H1 (cell line): ENCODE results near the gene AMPH. TPM values are rescaled to one million over a fixed set of nuclear protein-coding genes. Genes with fewer than 3 reads are reported as not detected.

Source experiments
- CTCF ChIA-PET: fragments of 300-600 bp; sonication (Branson Sonifier 250); formaldehyde crosslinking; loops from one replicate; lab custom pipeline; 2021; ENCODE audit not compliant: partially characterized antibody; lab: Charles Lee
- POLR2A ChIA-PET: fragments of 300-600 bp; sonication (Branson Sonifier 250); formaldehyde crosslinking; loops from one replicate; lab custom pipeline; 2021; ENCODE audit warnings: inconsistent platforms; ENCODE audit not compliant: partially characterized antibody; lab: Charles Lee
- DNase-seq, 2 experiments: peaks; one replicate each; pipeline versions ENCODE4 v3.0.0 to v3.0.0-alpha.2; 2010 to 2022; ENCODE audit warnings: low spot score in 2 of 2, low read depth in 1 of 2, mixed read lengths in 1 of 2
- FAIRE-seq: peaks from 2 replicates; lab custom pipeline; 2011; peaks lifted over from hg19 to GRCh38; lab: Jason Lieb, UNC
- H2AFZ ChIP-seq: 2 replicates; pipeline ENCODE4 v1.8.1; 2012; ENCODE audit warnings: low read length, inconsistent platforms
- H2AK5ac ChIP-seq: 2 replicates; pipeline ENCODE4 v1.6.1; 2013; ENCODE audit warnings: low read depth, low read length
- H2BK120ac ChIP-seq: replicated peaks from 2 replicates; pipeline ENCODE3; 2013; ENCODE audit warnings: low read depth, low read length, inconsistent platforms
- H2BK12ac ChIP-seq: 2 replicates; pipeline ENCODE4 v1.6.1; 2013; ENCODE audit warnings: low read depth, low read length
- H2BK15ac ChIP-seq: 2 replicates; pipeline ENCODE4 v1.6.1; 2013; ENCODE audit warnings: low read length
- H2BK20ac ChIP-seq: 2 replicates; pipeline ENCODE4 v1.6.1; 2013; ENCODE audit warnings: low read length
- H2BK5ac ChIP-seq: 2 replicates; pipeline ENCODE4 v1.6.1; 2013; ENCODE audit warnings: low read depth, low read length
- H3K14ac ChIP-seq: 2 replicates; pipeline ENCODE4 v1.6.1; 2013; ENCODE audit warnings: inconsistent platforms; ENCODE audit not compliant: insufficient read length
- H3K18ac ChIP-seq: 2 replicates; pipeline ENCODE4 v1.6.1; 2013; ENCODE audit warnings: low read length; ENCODE audit errors: extremely low read depth
- H3K23ac ChIP-seq: 2 replicates; pipeline ENCODE4 v1.6.1; 2013; ENCODE audit warnings: inconsistent platforms; ENCODE audit not compliant: insufficient read length
- H3K23me2 ChIP-seq: 2 replicates; pipeline ENCODE4 v1.6.1; 2013; ENCODE audit warnings: low read depth, low read length
- H3K27ac ChIP-seq: 2 replicates; pipeline ENCODE4 v1.6.1; 2011; ENCODE audit warnings: low read depth, low read length, inconsistent platforms
- H3K27me3 ChIP-seq, 4 experiments: replicated peaks in 1 of 4; 1 replicate in 1 of 4; 2 replicates in 3 of 4; pipeline versions ENCODE4 v1.6.1 to v1.8.1; 2011 to 2013; ENCODE audit warnings: low read length in 3 of 4, mild to moderate bottlenecking in 3 of 4, inconsistent platforms in 2 of 4, mixed read lengths in 2 of 4, moderate library complexity in 1 of 4; ENCODE audit not compliant: control insufficient read depth in 3 of 4, insufficient read depth in 3 of 4; ENCODE audit errors: extremely low read depth in 1 of 4
- H3K36me3 ChIP-seq, 4 experiments: 2 replicates each; pipeline versions ENCODE4 v1.6.1 to v1.8.1; 2011 to 2013; ENCODE audit warnings: mild to moderate bottlenecking in 4 of 4, low read length in 3 of 4, moderate library complexity in 2 of 4, control low read depth in 1 of 4, inconsistent platforms in 1 of 4; ENCODE audit not compliant: insufficient read depth in 4 of 4, control insufficient read depth in 2 of 4
- H3K4ac ChIP-seq: replicated peaks from 2 replicates; pipeline ENCODE3; 2013; ENCODE audit warnings: low read length, low read depth, mixed read lengths, inconsistent platforms; ENCODE audit not compliant: insufficient read length
- H3K4me1 ChIP-seq, 4 experiments: replicated peaks in 1 of 4; 1 replicate in 1 of 4; 2 replicates in 3 of 4; pipeline versions ENCODE4 v1.6.1 to v1.8.1; 2011 to 2013; ENCODE audit warnings: low read length in 3 of 4, inconsistent platforms in 2 of 4, mixed read lengths in 1 of 4; ENCODE audit not compliant: insufficient read depth in 4 of 4, control insufficient read depth in 3 of 4
- H3K4me2 ChIP-seq, 2 experiments: 2 replicates each; pipeline versions ENCODE4 v1.6.1 to v1.8.1; 2011 to 2013; ENCODE audit warnings: low read depth in 2 of 2, low read length in 2 of 2, control low read depth in 1 of 2, inconsistent platforms in 1 of 2, mild to moderate bottlenecking in 1 of 2; ENCODE audit not compliant: insufficient read depth in 1 of 2
- H3K4me3 ChIP-seq, 4 experiments: fragments of 200-600, 300-600 bp in 1 of 4; sonication (generic), shearing (Covaris generic), sonication (Bioruptor Twin) in 1 of 4; 2 replicates each; pipeline versions ENCODE4 v1.5.1 to v1.8.1; 2011 to 2016; ENCODE audit warnings: low read length in 4 of 4, low read depth in 3 of 4, control low read depth in 2 of 4, inconsistent platforms in 2 of 4, mild to moderate bottlenecking in 2 of 4, mixed read lengths in 1 of 4, moderate library complexity in 1 of 4; ENCODE audit not compliant: insufficient read depth in 2 of 4; ENCODE audit errors: extremely low read depth in 1 of 4
- H3K56ac ChIP-seq: replicated peaks from 2 replicates; pipeline ENCODE3; 2013; ENCODE audit warnings: low read depth, mild to moderate bottlenecking, mixed read lengths, low read length, inconsistent platforms; ENCODE audit not compliant: insufficient read length
- H3K79me1 ChIP-seq: 2 replicates; pipeline ENCODE4 v1.6.1; 2013; ENCODE audit warnings: low read depth, low read length, control low read depth
- H3K79me2 ChIP-seq, 2 experiments: 2 replicates each; pipeline versions ENCODE4 v1.6.1 to v1.8.1; 2012 to 2013; ENCODE audit warnings: low read length in 2 of 2, mild to moderate bottlenecking in 2 of 2, inconsistent platforms in 1 of 2; ENCODE audit not compliant: insufficient read depth in 2 of 2, control insufficient read depth in 1 of 2
- H3K9ac ChIP-seq, 4 experiments: replicated peaks in 1 of 4; 1 replicate in 1 of 4; 2 replicates in 3 of 4; pipeline versions ENCODE4 v1.6.1 to v1.8.1; 2011 to 2013; ENCODE audit warnings: low read depth in 3 of 4, low read length in 3 of 4, control low read depth in 2 of 4, mild to moderate bottlenecking in 2 of 4, moderate library complexity in 2 of 4, inconsistent platforms in 1 of 4; ENCODE audit errors: extremely low read depth in 1 of 4
- H3K9me3 ChIP-seq, 2 experiments: 2 replicates each; pipeline versions ENCODE4 v1.6.1 to v1.8.1; 2012 to 2013; ENCODE audit warnings: mild to moderate bottlenecking in 2 of 2, moderate library complexity in 2 of 2, control low read depth in 1 of 2, inconsistent platforms in 1 of 2, low read depth in 1 of 2, low read length in 1 of 2, mixed read lengths in 1 of 2; ENCODE audit not compliant: insufficient read depth in 2 of 2
- H4K20me1 ChIP-seq, 2 experiments: replicated peaks in 1 of 2; 2 replicates each; pipeline versions ENCODE3 to v1.8.1; 2011 to 2013; ENCODE audit warnings: inconsistent platforms in 2 of 2, low read length in 2 of 2, mild to moderate bottlenecking in 1 of 2; ENCODE audit not compliant: insufficient read depth in 2 of 2, control insufficient read depth in 1 of 2
- H4K5ac ChIP-seq: 2 replicates; pipeline ENCODE4 v1.6.1; 2013; ENCODE audit warnings: low read length, low read depth, mixed read lengths, inconsistent platforms; ENCODE audit not compliant: insufficient read length
- H4K8ac ChIP-seq: 2 replicates; pipeline ENCODE4 v1.8.0; 2013; ENCODE audit warnings: mild to moderate bottlenecking, moderate library complexity, low read length, inconsistent platforms; ENCODE audit not compliant: insufficient read depth; ENCODE audit errors: extremely low read depth
- H4K91ac ChIP-seq: replicated peaks from 2 replicates; pipeline ENCODE3; 2013; ENCODE audit warnings: low read length, mixed read lengths, inconsistent platforms; ENCODE audit not compliant: insufficient read length
- ASH2L ChIP-seq: fragments of 200-600, 300-600 bp; sonication (generic); IDR thresholded peaks from one replicate; pipeline ENCODE4 v1.7.1; 2017; ENCODE audit warnings: low read length
- CHD2 ChIP-seq: IDR thresholded peaks from 2 replicates; pipeline ENCODE4 v1.6.1; 2012; ENCODE audit warnings: low read length, improper control_type of control experiment
- HDAC2 ChIP-seq, 2 experiments: fragments of 300-600 bp in 1 of 2; sonication (generic) in 1 of 2; IDR thresholded peaks; 2 replicates each; pipeline ENCODE4 v1.6.1; 2011 to 2012; ENCODE audit warnings: low read depth in 2 of 2, low read length in 2 of 2, mild to moderate bottlenecking in 2 of 2, moderate library complexity in 2 of 2, borderline replicate concordance in 1 of 2, inconsistent platforms in 1 of 2
- RFX5 ChIP-seq: IDR thresholded peaks from 2 replicates; pipeline ENCODE4 v1.6.1; 2011; ENCODE audit warnings: low read depth, low read length, improper control_type of control experiment, borderline replicate concordance
- whole genome bisulfite sequencing, 2 experiments: shearing (Covaris generic) in 1 of 2; methylation state at CpG; one replicate each; pipeline versions ENCODE4 v1.1.6 to v1.1.7; 2013 to 2015; ENCODE audit warnings: low lambda C conversion rate in 2 of 2, mixed read lengths in 2 of 2, inconsistent platforms in 1 of 2, low coverage in 1 of 2, missing lambda C conversion rate in 1 of 2; ENCODE audit not compliant: insufficient replicate concordance in 2 of 2, insufficient coverage in 1 of 2, insufficient read length in 1 of 2; ENCODE audit errors: extremely low coverage in 1 of 2, missing lambda C conversion rate in 1 of 2; 5-methylcytosine and 5-hydroxymethylcytosine counted together
- polyA plus RNA-seq, 7 experiments: library from polyadenylated mRNA; depleted of rRNA in 3 of 7; stranded (reverse) in 5 of 7; unstranded in 2 of 7; fragments of >200 nt in 5 of 7; fragments of 200-250 nt in 2 of 7; gene quantifications; 1 replicate in 5 of 7; 2 replicates in 1 of 7; 4 replicates in 1 of 7; pipeline versions ENCODE4 v1.2.1 to v1.2.3, GENCODE V29; 2011 to 2013; ENCODE audit warnings: missing spikeins in 2 of 7, mixed read lengths in 2 of 7
- total RNA-seq: library from RNA; stranded (reverse); fragmentation: NEBNext Ultra II Directional; extraction: Animal tissue kit (Norgen Biotek cat#: 25700); gene quantifications from 2 replicates; pipeline ENCODE4 v1.2.1, GENCODE V29; 2021

The AMPH gene
- total and polyA plus RNA-seq, 2 of the 8 experiments (the other 6 are each of a cell fraction or from before 2014, with no cell fraction given) = 7.3 to 12.2 TPM

GRCh38 chr7:38506756-38507155, 124.4 kb downstream of the AMPH start:
- Histone ChIP-seq H3K14ac (no peak overlapping the region), H3K23me2 (no peaks in the 10 kb centered on the region), H3K4me2 (no peak overlapping the region), H3K27me3 (no peaks in the 10 kb centered on the region), H3K4me1 (no peaks in the 10 kb centered on the region; a peak in 1 of 7 replicates), H3K36me3 (no peaks in the 10 kb centered on the region), H4K91ac (no peak overlapping the region), H3K23ac (no peak overlapping the region), H4K20me1 (no peaks in the 10 kb centered on the region), H2BK120ac (no peak overlapping the region), H3K79me2 (no peaks in the 10 kb centered on the region), H3K18ac (no peak overlapping the region), H2BK5ac (no peak overlapping the region), H3K79me1 (no peaks in the 10 kb centered on the region), H3K56ac (no peak overlapping the region), H2AK5ac (no peak overlapping the region), H2BK20ac (no peak overlapping the region), H3K9ac (no peak overlapping the region), H3K4ac (no peak overlapping the region), H3K4me3 (no peak overlapping the region), H4K5ac (no peak overlapping the region), H3K27ac (no peak overlapping the region), H2BK15ac (no peak overlapping the region), H2AFZ (no peak overlapping the region), H2BK12ac (no peak overlapping the region), H4K8ac (no peak overlapping the region), H3K9me3 (no peaks in the 10 kb centered on the region)
- no peak for FAIRE-seq
- ChIA-PET POLR2A (no interaction called here), CTCF (interaction anchor here (1.1 kb wide), 1 partner anchor 37 kb away, joined by 3 read pairs; no protein-coding TSS in a partner anchor)
- WGBS, 2 experiments = 89% methylated on average over 3 of the region's 3 CpGs; no CpG with 5 or more reads in 1 of the 2 experiments
- no peak for DNase-seq
- no peak for TF ChIP-seq CHD2
- TF ChIP-seq HDAC2 (IDR thresholded peaks at IDR 0.05; ENCODE audit: borderline replicate concordance in 1 of 2, low read depth in 2 of 2, low read length in 2 of 2) = no peak
- TF ChIP-seq RFX5 = no peak
- no peak for TF ChIP-seq ASH2L
